Right hindlimb (tissue), 1 donor: ENCODE results near the gene TRPM3.

Experiments used
- DNase-seq: peaks from one replicate; pipeline ENCODE4 v3.0.0-alpha.2; 2018

The TRPM3 gene

DNA sequence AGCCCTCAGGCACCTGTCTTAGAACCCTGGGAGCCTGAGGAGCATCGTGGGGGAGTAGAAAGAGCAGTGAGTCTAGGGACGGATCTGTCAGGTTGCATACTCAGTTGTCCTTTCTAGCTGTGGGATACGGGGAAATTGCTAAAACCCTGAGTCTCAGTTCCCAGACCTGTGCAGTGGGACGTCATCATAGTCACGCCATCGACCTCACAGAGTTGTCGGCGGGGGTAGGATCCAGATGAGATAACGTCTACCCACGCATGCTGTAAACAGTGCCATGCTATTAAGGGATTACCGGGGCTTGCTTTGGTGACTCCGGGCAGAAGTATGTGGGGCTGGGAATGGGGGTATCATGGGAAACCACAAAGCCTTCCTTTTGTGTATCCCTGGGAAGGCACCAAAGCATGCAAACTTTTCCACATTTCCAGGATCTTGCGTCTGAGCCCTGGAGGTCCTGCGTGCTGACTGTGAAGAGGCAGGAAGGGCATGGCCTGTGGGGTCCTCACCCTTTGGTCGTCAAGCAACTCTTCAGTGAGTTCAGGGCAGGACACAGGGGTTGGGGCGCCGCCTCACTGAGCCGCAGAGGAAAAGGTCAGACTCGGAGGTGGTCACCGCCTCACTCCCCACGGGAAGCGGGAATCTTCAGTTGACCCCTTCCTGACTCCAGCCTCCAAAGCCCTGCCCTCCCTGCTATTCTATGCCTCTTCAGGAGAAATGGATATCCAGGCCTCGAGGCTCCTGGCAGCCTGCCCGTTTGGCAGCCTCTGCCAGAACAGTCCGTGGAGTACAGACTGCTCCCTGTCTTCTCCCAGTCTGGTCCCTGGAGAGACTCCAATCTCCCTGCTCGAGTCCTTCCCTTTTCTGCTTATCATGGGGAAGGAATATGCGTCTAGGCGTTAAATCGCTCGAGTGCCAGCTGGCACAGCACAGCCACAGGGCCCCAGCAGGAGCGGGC, 520.1 kb downstream of the TRPM3 start:
- peak; percentile 86 for DNase-seq

DNA sequence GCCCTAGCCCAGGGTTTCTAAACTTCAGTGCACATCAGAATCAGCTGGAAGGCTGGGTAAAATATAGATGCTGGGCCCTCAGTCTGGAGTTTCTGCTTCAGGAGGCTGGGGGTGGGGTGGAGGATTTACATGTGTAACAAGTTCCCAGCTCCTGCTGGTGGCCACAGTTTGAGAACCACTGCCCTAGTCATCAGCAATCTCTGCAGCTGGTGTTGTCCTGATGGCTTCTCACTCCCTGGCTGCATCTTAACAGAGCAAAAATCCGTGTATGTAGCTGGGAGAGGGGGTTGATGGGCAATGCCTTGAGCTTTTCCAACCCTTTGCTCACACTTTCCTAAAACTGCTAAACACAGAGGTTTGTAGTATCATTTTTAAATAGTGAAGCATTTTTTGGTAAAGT, 520.9 kb downstream of the TRPM3 start:
- no peak for DNase-seq

DNA sequence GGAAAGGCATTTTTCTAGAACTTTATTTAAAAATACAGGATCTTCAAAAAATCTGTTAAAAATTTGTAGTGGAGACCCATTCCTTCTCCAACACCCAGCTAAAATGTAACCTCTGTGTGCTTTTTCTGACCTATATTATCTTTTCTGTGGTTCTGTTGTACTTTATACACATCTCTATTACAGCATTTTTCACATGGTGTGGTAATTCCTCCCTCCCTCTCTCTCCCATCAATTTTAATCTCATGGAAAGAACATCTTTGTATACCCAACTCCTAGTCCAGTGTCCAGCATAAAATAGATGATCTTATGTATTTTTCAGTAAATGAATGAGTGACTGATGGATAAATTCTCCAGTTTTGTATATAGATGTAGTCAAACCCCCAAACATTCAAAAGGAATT, 523.5 kb downstream of the TRPM3 start:
- no peak for DNase-seq

DNA sequence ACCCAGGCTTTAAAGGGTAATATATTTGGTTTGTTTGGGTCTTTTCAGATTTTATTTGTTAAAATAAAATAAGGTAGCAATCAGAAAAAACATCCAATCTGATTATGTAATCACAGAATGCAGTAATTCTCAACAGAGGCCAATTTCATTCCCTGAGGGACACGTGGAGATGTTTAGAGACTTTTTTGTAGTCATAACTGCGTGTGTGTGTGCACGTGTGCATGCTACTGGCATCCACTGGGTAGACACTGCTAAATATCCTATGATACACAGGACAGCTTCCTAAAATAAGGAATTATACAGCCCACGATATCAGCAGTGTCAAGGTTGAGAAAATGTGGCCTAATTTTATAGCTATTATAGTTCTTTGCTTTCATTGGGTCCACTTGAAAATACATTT, 526.2 kb downstream of the TRPM3 start:
- DNase-seq: no peak

DNA sequence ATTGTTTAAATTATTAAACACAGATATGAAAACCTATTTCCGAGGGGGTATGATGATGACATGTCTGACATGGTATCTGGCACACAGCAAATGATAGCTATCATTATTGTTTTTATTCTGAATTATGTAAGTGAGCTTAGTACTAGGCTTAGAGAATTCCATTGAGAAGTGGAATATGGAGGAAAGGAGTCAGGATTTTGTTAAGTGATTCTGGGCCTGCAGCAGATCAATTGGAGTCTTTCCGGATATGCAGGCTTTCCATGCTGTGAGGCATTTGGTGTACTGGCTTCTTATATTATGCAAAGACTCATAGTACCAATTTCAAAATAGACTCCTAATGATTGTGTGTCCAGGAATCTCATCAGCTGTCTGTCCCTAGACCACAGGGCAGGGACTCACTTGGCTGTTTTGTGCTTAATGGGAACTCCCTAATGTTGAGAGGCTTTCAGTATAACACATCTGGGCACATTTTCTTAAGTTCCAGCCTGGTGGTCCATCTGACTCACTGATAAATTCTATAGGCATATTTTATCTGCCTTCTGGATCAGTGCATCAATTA, 527.0 kb downstream of the TRPM3 start:
- no peak for DNase-seq

- DNase-seq: no peak
Measured at GRCh38 chr9:70593241-70593640, 528.2 kb downstream of the TRPM3 start.

GRCh38 chr9:70590315-70590677, 531.1 kb downstream of the TRPM3 start:
- no peak for DNase-seq

- DNase-seq: peak; percentile 43
Measured at GRCh38 chr9:70589571-70590314, 531.7 kb downstream of the TRPM3 start.

DNA sequence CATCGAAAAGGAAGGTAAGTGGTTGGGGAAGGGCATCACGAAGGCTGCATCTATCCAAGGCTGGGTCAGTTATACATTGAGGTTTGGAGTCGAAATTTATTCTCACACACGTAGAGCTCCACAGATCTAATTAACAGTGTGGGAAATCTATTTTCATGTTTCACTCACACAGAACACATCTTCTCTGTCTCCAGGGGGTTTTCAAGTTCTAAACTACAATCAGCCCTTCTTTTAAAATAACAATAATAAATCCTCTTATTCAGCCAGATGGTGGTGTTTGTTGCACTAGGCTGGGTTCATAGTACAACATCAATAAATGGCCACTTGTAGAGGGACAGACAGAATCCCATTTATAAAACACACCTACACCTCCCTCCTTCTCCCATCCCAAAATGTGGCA, 532.4 kb downstream of the TRPM3 start:
- no peak for DNase-seq

DNA sequence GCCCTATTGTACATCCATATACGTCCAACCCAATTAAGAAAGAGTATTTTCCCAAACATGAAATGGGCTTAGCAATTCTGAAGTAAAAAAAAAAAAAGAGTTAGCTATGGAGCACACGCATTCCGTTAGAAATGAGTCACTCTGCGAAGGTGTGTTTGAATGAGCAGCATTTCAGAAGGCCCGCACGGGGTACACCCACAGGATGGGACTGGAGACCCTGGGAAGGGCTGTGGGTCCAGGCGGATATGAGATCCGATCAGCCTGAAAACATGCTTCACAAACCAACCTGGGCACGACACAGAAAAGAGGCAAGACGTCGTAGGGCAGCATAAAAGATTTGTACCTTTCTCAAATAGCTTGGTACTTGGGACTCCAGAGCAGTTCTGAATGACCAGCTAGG, 533.0 kb downstream of the TRPM3 start:
- DNase-seq: no peak

DNA sequence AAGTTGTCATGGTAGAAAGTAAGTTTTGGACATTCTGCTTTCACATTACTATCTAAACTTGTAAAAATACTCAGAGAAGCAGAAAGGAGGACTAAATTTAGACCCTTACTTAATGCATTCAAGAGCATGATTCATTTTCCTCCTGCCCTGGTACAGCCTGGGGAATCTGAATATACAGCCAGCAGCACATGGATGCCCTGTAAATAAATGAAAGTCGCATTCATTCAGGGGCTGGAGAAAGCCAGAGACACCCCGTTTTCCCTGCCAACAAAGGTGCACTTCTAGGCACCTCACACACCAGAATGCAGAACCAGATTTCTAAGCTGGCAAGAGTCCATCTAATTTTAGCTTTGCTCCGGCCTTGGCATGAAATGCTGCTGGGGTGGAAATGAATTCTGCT, 534.2 kb downstream of the TRPM3 start:
- peak; percentile 51 for DNase-seq

DNA sequence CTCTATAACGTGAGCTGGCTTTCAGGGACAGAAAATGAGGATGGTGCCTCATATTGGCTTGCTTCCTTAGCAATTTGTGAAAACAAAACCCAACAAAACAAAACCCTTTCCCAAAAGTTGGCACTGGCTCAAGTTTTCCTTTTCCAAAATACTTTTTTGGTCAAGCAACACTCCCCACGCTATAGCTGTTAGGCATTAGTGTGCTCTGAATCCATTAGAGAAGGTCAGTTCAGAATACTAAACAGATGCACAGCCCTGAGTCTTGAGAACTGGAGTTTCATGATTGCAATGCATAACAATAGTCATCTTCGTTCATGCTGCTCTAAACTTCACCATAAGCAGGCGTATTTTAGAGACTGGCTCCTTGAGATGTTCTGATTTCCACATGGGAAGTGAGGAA, 534.9 kb downstream of the TRPM3 start:
- no peak for DNase-seq

DNA sequence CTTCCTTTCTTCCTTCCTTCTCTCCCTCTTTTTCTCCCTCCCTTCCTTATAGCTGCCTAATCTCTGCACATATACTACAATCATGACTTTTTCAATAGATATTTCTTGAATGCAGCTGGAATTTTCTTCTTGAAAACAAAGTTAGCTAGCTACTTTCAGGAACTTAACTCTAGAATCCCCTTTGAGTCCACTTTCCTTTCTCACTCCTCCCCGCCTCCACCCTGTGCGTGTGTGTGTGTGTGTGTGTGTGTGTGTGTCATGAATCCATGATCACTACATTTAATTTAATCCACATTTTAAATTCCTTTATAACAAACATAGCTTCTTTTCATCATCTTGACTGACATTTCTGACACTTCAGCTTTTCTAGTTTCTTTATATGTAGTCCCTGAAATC, 539.5 kb downstream of the TRPM3 start:
- DNase-seq: no peak

DNA sequence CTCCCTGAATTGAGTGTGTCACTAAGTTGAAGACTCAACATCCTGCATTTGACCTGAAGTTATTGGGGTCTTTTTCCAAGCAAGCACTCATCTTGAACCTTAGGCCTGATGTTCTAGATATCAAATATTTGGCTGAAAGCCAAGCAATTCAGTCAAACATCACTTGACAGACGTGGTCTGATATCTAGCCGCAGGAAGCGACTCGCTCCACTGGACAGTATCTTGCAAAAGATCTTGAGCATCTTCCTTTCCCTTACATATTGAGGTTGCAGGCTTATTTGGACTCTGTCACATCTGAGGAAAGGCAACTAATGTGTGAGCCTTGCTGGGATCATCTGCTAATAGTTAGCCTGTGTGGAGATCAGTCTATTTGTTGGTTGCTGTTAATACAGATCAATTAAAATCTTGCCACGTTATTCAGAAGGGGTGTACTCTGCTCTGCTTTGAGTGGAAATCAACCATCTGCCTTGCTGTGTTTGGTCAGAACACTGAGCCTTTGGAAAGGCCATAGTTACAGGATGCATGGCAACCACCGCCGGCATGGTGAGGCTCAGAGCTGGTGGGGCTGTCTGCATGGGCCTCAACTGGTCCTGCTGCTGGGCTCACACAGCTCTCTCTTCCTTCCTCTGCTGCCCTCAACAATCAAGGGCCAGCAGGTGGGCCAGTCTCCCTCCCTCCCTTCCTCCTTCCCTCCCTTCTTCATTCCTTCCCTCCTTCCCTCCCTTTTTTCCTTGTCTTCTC, 540.0 kb downstream of the TRPM3 start:
- no peak for DNase-seq

GRCh38 chr9:70580606-70581195, 540.7 kb downstream of the TRPM3 start:
- no peak for DNase-seq

DNA sequence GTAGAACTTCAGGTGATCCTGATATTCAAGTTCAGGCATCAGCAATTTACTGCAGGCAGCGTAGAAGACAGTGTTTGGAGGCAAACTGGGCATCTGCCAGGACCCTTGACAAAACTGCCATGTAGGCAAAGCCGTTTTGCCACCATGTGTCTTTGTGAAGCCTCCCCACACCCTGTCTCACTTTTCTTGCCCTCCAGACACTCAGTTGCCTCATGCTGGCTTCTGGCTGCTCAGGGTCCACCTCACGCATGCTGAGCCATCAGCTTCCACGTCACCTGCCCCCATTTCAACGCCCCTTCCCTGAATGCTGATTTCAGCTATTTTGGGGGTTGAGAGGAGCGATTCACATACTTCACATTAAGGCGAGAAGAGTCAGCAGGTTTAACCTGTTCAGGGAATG, 541.7 kb downstream of the TRPM3 start:
- no peak for DNase-seq

DNA sequence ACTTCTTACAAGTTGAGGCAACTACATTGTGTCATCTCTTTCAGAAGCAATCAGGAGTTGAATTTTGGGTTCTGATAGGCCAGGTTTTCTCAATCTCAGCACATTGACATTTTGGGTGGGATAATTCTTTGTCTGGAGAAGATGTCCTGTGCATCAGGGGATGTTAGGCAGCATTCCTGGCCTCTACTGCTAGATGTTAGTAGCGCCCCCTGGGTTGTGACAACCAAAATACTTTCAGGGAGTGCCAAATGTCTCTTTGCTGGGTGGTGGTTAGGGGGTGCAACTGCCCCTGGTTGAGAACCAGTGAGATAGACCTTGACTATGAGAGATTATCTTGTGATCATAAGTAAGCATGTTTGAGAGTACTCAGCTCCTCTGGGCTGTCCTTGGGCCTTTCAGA, 542.7 kb downstream of the TRPM3 start:
- no peak for DNase-seq

GRCh38 chr9:70577671-70578070, 543.8 kb downstream of the TRPM3 start:
- DNase-seq: no peak

- no peak for DNase-seq
Measured at GRCh38 chr9:70576116-70576515, 545.3 kb downstream of the TRPM3 start.

GRCh38 chr9:70574151-70574837, 547.1 kb downstream of the TRPM3 start:
- peak; percentile 70 for DNase-seq

- no peak for DNase-seq
Measured at GRCh38 chr9:70573308-70573707, 548.1 kb downstream of the TRPM3 start.

- DNase-seq: no peak
Measured at GRCh38 chr9:70571258-70571657, 550.2 kb downstream of the TRPM3 start.
